Esophagus muscularis mucosa (tissue), 4 donors: ENCODE results near the gene CSNK1D. TPM values are rescaled to one million over a fixed set of nuclear protein-coding genes. Genes with fewer than 3 reads are reported as not detected.
A peak's percentile ranks its signal among the peaks of the same experiment; 100 is the strongest.

Experiments used
- DNase-seq: peaks from one replicate; pipeline ENCODE4 v3.0.0-alpha.2; 2017; ENCODE audit errors: extremely low spot score
- H3K27ac ChIP-seq, 4 donors: fragments of 200-600 bp; sonication (generic); replicated peaks in 1 of 4; 1 replicate in 3 of 4; 2 replicates in 1 of 4; pipeline ENCODE4 v1.5.1; 2016 to 2019; ENCODE audit warnings: mild to moderate bottlenecking in 1 of 4
- H3K27me3 ChIP-seq, 4 donors: fragments of 200-600 bp; sonication (generic); one replicate each; pipeline versions ENCODE4 v1.5.1 to v1.6.0; 2016 to 2019
- H3K36me3 ChIP-seq, 4 donors: fragments of 200-600 bp; sonication (generic); one replicate each; pipeline ENCODE4 v1.5.1; 2016 to 2019
- H3K4me1 ChIP-seq, 4 donors: fragments of 200-600 bp; sonication (generic); one replicate each; pipeline ENCODE4 v1.5.1; 2016 to 2019
- H3K4me3 ChIP-seq, 4 donors: fragments of 200-600 bp; sonication (generic); 1 replicate in 2 of 4; 2 replicates in 2 of 4; pipeline ENCODE4 v1.5.1; 2016 to 2019; ENCODE audit warnings: mild to moderate bottlenecking in 4 of 4, moderate library complexity in 1 of 4
- H3K9me3 ChIP-seq, 4 donors: fragments of 200-600 bp; sonication (generic); 1 replicate in 3 of 4; 2 replicates in 1 of 4; pipeline ENCODE4 v1.5.1; 2016 to 2019
- EP300 ChIP-seq: sonication (generic); formaldehyde crosslinking; IDR thresholded peaks from one replicate; pipeline ENCODE4 v1.6.1; 2017; ENCODE audit warnings: antibody characterized with exemption
- POLR2A ChIP-seq: fragments of 450-650 bp; IDR thresholded peaks from one replicate; pipeline ENCODE4 v1.6.1; 2017; ENCODE audit warnings: antibody characterized with exemption, moderate library complexity, mild to moderate bottlenecking, low read depth
- POLR2AphosphoS5 ChIP-seq, 2 donors: sonication (generic); formaldehyde crosslinking; IDR thresholded peaks; one replicate each; pipeline ENCODE4 v1.6.1; 2017; ENCODE audit warnings: antibody characterized with exemption in 2 of 2
- WGBS: methylation state at CpG from one replicate; pipeline ENCODE4 v1.1.5; 2018; 5-methylcytosine and 5-hydroxymethylcytosine counted together
- intact Hi-C: fragments of 100-400 bp; cut with DNase I; formaldehyde crosslinking; loops from one replicate; pipeline ENCODE4 v1.15.1; 2023
- total RNA-seq, 4 donors: library from RNA; depleted of rRNA; stranded (reverse); fragments of >200 nt; gene quantifications; one replicate each; pipeline versions ENCODE4 v1.1.0 to v1.2.1, GENCODE V29; 2016
- TF ChIP-seq, protein P1 (sequence below), 3 experiments: fragments of 200-600 bp in 2 of 3; fragments of 450-650 bp in 1 of 3; sonication (generic) in 2 of 3; IDR thresholded peaks; one replicate each; pipeline ENCODE4 v1.5.1; 2017 to 2019; ENCODE audit warnings: antibody characterized with exemption in 3 of 3, mild to moderate bottlenecking in 2 of 3, moderate library complexity in 1 of 3

CSNK1D gene
- total RNA-seq, 4 donors from 2014 or later, result 47.2 to 65.5 (median 61.0) TPM

DNA sequence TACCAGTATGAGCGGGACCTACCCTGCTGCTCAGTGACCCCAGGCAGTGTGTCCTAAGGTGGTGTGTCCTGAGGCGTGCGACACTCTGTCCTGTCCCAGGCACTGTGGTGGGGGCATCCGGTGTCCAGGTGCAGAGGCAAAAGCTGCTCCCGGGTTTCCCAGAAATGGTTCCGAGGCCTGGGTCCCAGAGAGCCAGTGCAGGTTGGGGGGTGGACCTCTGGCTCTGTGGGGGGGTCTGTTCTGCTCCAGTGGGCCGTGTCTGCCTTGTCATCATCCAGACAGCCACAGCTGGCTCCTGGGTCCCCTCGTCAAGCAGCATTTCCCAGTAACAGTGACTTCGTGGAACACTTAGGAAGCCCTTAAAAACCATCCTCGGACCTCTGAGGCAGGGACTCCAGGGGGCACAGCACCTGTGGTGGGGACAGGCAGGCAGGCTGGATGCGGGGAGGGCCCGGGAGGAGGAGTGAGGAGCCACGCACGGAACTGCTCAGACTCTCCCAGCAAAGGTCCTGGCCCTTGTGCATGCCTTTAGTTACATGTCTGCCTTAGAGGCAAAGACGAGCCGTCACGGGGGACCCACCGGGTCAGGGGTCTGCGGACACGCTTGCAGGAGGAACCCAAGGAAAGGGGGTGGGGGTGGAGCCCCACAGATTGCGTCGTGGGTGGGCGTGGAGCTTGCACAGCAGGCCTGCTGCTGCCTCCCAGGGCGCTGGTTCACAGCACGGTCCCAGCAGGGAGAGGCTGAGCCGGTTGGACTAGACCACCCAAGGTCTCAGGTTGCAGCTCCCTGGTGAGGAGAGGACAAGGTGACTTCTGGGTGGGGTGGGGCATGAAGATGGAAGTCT, 39.1 kb downstream of the CSNK1D start:
- TF ChIP-seq EP300, result no peak
- no peak for TF ChIP-seq POLR2AphosphoS5 (IDR thresholded peaks at IDR 0.05)
- TF ChIP-seq, protein P1, sequence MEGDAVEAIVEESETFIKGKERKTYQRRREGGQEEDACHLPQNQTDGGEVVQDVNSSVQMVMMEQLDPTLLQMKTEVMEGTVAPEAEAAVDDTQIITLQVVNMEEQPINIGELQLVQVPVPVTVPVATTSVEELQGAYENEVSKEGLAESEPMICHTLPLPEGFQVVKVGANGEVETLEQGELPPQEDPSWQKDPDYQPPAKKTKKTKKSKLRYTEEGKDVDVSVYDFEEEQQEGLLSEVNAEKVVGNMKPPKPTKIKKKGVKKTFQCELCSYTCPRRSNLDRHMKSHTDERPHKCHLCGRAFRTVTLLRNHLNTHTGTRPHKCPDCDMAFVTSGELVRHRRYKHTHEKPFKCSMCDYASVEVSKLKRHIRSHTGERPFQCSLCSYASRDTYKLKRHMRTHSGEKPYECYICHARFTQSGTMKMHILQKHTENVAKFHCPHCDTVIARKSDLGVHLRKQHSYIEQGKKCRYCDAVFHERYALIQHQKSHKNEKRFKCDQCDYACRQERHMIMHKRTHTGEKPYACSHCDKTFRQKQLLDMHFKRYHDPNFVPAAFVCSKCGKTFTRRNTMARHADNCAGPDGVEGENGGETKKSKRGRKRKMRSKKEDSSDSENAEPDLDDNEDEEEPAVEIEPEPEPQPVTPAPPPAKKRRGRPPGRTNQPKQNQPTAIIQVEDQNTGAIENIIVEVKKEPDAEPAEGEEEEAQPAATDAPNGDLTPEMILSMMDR (IDR thresholded peaks at IDR 0.05), result no peak
- TF ChIP-seq POLR2A, result no peak
- H3K36me3 ChIP-seq, result peaks cover 6 to 26% (median 22%) of the 10 kb centered on the region in 4 donors
- no peaks in the 10 kb centered on the region for H3K9me3 ChIP-seq
- H3K27me3 ChIP-seq, result no peaks in the 10 kb centered on the region
- H3K4me3 ChIP-seq, result no peak overlapping the region
- 57% methylated on average over 22 of the region's 26 CpGs for WGBS
- H3K27ac ChIP-seq, result peak overlapping the region in 2 of 4 donors; percentile 88 to 89
- intact Hi-C loops, result loop anchor here (5.0 kb wide), 1 partner anchor 58 kb away; no protein-coding TSS in a partner anchor
- H3K4me1 ChIP-seq, result peaks cover 70 to 96% (median 89%) of the 10 kb centered on the region in 4 donors
- no peak for DNase-seq

DNA sequence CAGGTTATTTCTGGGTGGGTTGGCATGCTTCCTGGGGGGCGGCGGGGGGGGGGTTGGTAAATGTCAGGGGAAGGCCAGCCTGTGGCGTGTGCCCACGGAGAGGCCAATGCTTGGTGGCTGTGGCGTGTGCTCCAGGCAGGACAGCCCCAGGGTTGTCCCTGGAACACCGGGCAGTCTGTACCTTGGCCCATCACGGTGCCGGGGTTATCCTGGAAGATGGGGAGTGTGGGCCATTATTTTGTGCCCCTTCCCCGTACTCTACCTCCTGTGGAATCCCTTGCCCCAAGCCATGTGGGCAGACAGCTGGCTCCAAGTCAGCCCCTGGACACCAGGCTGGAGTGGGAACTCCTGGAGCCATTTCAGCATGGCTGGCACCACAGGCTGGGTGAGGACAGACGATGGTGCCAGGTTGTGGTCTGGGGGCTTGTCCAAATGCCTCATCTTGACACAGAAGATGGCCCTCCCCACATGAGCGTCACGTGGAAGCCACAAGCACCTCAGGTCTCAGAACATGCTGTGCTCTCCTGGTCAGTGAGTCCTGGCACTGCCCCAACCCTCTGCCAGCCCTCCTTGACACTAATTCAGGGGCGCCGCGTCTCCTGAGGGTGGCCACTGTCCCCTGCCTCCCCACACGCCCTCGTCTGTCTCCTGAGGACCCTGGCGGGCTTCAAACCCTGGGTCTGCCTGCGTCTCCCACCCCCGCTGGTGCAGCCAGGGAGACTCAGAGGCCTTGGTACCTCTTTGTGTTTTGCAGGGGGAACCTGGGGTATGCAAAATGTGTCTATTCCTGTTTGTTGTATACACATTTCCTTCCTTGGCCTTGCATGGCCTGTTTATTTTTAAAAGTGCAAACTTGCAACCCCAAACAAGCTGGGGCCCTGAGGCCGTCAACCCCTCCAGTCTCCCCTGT, 40.4 kb downstream of the CSNK1D start:
- peak; percentile 90 for DNase-seq
- Histone ChIP-seq H3K27me3 (peaks cover 0 to 5% (median 0%) of the 10 kb centered on the region in 4 donors), H3K27ac (peak overlapping the region; percentile 89 to 93 (median 92)), H3K4me3 (no peak overlapping the region), H3K36me3 (peaks cover 6 to 23% (median 15%) of the 10 kb centered on the region in 4 donors), H3K9me3 (no peaks in the 10 kb centered on the region), H3K4me1 (peaks cover 57 to 96% (median 87%) of the 10 kb centered on the region in 4 donors)
- WGBS, result 70% methylated on average over 13 of the region's 21 CpGs
- TF ChIP-seq POLR2AphosphoS5 (IDR thresholded peaks at IDR 0.05), result peak in 1 of 2 donors; percentile 43
- TF ChIP-seq, protein P1 (IDR thresholded peaks at IDR 0.05), result no peak
- intact Hi-C loops, result no loop called here

DNA sequence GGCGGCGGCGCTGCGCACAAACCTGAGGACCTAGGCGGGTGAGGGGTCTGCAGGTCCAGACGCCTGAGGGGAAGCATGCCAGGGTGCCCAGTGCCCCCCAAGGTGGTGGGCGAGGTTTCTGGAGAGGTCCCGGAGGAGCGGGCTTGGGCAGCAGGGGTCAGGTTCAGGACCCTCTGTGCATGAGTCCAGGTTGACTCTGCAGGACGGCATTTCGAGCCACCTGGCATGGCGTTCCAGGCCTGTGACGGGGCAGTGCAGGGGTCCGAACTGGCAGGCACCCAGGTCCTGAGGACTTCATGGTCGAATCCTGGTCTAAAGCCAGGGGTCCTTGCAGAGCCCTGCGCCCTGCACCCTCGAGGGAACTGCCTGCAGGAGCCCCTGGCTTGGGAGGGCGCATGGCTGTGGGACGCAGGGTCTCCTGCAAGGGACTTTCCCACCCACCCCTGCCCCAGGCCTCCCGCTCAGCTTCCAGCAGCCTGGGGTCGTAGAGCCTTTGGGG, 41.1 kb downstream of the CSNK1D start:
- intact Hi-C loops, result no loop called here
- peak overlapping the region; percentile 89 to 93 (median 92) for H3K27ac ChIP-seq
- WGBS, result 92% methylated on average over 4 of the region's 21 CpGs
- H3K27me3 ChIP-seq, result peaks cover 0 to 5% (median 0%) of the 10 kb centered on the region in 4 donors
- no peak for DNase-seq
- H3K9me3 ChIP-seq, result no peaks in the 10 kb centered on the region
- TF ChIP-seq POLR2AphosphoS5 (IDR thresholded peaks at IDR 0.05) (no peak), EP300 (no peak), POLR2A (no peak)
- TF ChIP-seq, protein P1 (IDR thresholded peaks at IDR 0.05), result no peak
- H3K36me3 ChIP-seq, result peaks cover 4 to 15% (median 9%) of the 10 kb centered on the region in 4 donors
- peak overlapping the region; percentile 63 to 76 (median 74) for H3K4me3 ChIP-seq
- peaks cover 54 to 93% (median 84%) of the 10 kb centered on the region in 4 donors for H3K4me1 ChIP-seq

DNA sequence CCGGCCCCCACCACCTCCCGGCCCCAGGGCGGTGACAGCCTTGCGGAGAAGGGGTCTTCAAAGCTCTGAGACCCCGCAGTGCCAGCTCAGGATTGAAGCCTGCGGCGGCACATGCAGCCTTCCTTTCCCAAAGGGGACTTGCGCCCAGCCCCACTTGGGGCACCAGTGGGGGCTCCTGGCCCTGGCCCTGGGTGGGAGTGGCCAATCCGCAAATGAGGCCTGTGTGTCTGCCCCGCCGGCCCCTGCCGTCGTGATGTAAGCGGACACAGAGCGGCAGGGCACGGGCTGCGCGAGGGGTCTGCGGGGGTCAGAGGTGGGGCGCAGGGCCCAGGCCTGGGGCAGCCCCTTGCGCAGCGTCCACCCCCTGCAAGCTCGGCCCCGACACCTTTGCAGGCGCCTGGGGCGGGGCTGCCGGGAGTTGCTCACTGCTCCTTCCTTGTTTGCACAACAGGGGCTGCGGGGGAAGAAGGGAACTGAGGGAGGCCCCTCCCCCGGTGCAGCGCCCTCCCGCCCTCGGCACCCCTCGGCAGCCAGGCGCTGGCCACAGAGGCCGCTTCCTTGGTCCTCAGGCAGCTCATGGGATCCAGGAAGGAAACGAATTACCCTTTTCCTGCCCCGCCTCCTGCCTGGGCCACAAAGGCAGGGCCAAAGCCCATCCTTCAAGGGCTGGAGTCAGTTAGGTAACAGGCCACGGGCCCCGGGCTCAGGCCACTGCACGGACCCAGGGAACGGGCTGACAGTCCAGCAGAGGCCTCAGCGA, 41.8 kb downstream of the CSNK1D start:
- 6% methylated on average over 29 of the region's 42 CpGs for WGBS
- H3K4me1 ChIP-seq, result peaks cover 52 to 86% (median 78%) of the 10 kb centered on the region in 4 donors
- peaks cover 0 to 5% (median 0%) of the 10 kb centered on the region in 4 donors for H3K27me3 ChIP-seq
- H3K4me3 ChIP-seq, result peak overlapping the region; percentile 63 to 76 (median 74)
- peak; percentile 92 for DNase-seq
- H3K27ac ChIP-seq, result peak overlapping the region; percentile 89 to 93 (median 92)
- TF ChIP-seq POLR2AphosphoS5 (IDR thresholded peaks at IDR 0.05) (peak; percentile 68 to 72), POLR2A (peak; percentile 1), EP300 (no peak)
- TF ChIP-seq, protein P1 (IDR thresholded peaks at IDR 0.05), result no peak
- intact Hi-C loops, result no loop called here
- H3K9me3 ChIP-seq, result no peaks in the 10 kb centered on the region
- peaks cover 0 to 9% (median 2%) of the 10 kb centered on the region in 4 donors for H3K36me3 ChIP-seq
